GM12864 (cell line): Measurements from ENCODE around the gene ZBTB7B.

Source experiments
- DNase-seq: peaks from one replicate; pipeline ENCODE4 v3.0.0-alpha.2; 2011; ENCODE audit warnings: low read depth
- H3K4me3 ChIP-seq: 2 replicates; pipeline ENCODE4 v1.5.1; 2011; ENCODE audit warnings: mild to moderate bottlenecking, low read depth, low read length, control low read depth
- TF ChIP-seq, protein P1 (sequence below): IDR thresholded peaks from 2 replicates; pipeline ENCODE4 v1.5.1; 2011; ENCODE audit warnings: low read depth, mild to moderate bottlenecking, moderate library complexity, low read length, control low read depth, inconsistent platforms; ENCODE audit errors: missing control alignments

Gene ZBTB7B

DNA sequence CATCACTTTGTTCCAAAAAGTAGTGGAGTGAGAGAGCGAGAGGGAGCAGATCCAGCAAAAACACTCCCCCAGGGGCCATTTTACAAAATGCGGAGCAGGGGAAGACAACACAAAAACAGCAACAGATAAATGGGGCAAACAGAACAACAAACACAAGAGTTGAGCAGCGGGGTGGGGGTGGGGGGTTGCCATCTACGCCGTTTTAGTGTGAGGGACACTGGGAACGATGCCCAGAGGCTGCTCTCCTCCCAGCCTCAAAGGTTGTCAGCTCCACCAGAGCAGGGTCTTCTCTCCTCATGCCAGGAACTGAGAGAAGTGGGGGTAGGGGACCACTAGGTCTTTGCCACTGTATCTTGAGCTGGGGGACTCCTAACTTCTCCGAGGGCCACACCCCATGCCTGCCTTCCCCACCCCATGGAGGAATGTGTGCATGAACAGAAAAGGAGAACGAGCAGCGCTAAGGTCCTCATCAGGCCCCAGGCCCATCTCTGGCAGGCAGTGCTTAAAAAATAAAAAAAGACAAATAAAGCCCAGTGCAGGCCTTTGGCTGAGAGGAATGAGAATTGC lies 45.4 kb upstream of the ZBTB7B start:
- no peak overlapping the region for H3K4me3 ChIP-seq
- TF ChIP-seq, protein P1, sequence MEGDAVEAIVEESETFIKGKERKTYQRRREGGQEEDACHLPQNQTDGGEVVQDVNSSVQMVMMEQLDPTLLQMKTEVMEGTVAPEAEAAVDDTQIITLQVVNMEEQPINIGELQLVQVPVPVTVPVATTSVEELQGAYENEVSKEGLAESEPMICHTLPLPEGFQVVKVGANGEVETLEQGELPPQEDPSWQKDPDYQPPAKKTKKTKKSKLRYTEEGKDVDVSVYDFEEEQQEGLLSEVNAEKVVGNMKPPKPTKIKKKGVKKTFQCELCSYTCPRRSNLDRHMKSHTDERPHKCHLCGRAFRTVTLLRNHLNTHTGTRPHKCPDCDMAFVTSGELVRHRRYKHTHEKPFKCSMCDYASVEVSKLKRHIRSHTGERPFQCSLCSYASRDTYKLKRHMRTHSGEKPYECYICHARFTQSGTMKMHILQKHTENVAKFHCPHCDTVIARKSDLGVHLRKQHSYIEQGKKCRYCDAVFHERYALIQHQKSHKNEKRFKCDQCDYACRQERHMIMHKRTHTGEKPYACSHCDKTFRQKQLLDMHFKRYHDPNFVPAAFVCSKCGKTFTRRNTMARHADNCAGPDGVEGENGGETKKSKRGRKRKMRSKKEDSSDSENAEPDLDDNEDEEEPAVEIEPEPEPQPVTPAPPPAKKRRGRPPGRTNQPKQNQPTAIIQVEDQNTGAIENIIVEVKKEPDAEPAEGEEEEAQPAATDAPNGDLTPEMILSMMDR: no peak
- no peak for DNase-seq

- no peak for DNase-seq
- no peak overlapping the region for H3K4me3 ChIP-seq
- TF ChIP-seq, protein P1: no peak
These were observed 44.6 kb upstream of the ZBTB7B start for GRCh38 chr1:154958036-154958435.

DNA sequence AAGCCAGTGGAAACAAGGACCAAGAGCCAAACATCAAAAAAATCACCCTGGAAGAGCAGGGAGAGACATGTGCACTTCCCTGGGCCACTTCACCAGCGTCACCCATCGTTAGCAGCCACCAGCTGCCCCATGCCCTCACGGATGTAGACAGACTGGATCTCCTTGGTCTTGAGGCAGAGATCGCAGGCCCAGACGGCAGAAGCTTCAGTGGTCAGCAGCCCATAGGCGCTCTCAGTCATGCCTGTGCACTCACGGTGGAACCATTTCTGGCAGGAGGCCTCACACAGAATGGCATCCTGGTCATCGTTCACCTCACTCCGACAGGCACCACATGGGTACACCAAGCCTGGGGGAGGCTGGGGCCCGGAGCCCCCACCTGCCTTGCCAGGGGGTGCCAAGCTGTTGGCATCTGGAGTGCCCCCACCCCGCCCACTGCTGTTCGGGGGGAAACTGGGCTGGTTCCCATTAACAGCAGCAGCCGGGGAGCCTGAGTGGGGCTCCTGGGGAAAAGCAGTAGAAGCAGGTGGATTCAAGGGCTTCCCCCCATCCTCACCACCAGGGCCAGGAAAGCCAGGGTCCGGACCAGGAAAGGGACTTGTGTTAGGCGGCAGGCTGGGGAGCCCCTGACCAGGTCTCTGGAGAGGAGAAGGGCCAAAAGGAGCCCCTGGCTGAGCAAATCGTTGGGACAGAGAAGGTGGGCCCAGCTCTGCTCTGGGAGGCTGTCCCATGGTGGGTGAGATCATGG lies 43.7 kb upstream of the ZBTB7B start:
- H3K4me3 ChIP-seq: no peak overlapping the region
- DNase-seq: no peak
- TF ChIP-seq, protein P1: no peak

GRCh38 chr1:154959426-154959780 lies 43.2 kb upstream of the ZBTB7B start:
- TF ChIP-seq, protein P1: no peak
- H3K4me3 ChIP-seq: no peak overlapping the region
- no peak for DNase-seq

DNA sequence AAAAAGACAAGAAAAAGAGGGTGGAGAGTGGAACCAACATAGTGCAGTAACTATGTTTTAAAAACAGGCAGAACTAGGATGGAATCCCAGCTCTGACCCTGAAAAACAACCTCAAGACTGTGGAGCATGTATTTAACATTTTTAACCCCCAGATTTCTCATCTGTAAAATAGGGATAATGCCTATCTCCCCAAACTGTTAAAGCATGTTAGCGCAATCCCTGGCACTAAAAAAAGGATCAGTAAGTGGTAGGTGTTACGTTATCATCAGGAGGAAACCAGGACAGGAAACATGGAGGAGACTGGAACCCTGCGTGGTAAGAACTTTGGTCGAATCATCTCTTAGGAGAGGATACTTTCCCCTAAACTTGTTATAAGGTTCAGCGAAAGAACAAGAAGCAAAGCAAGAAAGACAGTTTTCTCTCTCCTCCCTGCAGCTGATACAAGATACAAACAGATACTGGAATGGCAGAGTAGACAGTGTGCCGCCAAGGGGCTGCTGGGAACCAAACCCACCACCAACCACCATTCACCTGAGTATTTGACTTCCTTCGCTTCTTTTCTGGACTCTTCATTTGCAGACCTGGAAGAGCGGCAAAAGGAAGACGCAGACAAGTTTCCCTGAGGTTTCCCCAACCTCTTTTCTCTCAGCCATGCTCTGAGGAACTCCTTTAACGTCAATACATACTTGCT lies 42.0 kb upstream of the ZBTB7B start:
- no peak for DNase-seq
- TF ChIP-seq, protein P1: no peak
- peak overlapping the region; percentile 67 for H3K4me3 ChIP-seq

GRCh38 chr1:154961207-154962155 lies 41.1 kb upstream of the ZBTB7B start, which contains the start of gene PYGO2:
PYGO2 (minus strand) TSS chr1:154961782; CDS start chr1:154961576, 206 bp downstream.
- H3K4me3 ChIP-seq: peak within 1 kb of the TSS; percentile 67
- DNase-seq: no peak
- TF ChIP-seq, protein P1: peak; percentile 65
